Left lung (tissue), 10 donors: Measurements from ENCODE around the gene REM2. TPM values are rescaled to one million over a fixed set of nuclear protein-coding genes. Genes with fewer than 3 reads are reported as not detected.

Source experiments
- ATAC-seq: fragments of 200-7000 bp; cut with Tn5 transposase; one replicate; pipeline ENCODE4 v1.9.1; 2020; ENCODE audit warnings: moderate library complexity
- DNase-seq, 4 donors: peaks; one replicate each; pipeline ENCODE4 v3.0.0-alpha.2; 2013 to 2020
- H3K27ac ChIP-seq, 2 donors: fragments of 200-600 bp; sonication (generic) in 1 of 2; one replicate each; pipeline versions ENCODE4 v1.5.0 to v1.8.0; 2020 to 2021
- H3K27me3 ChIP-seq, 2 donors: fragments of 200-600 bp; sonication (generic) in 1 of 2; one replicate each; pipeline versions ENCODE4 v1.5.0 to v1.8.0; 2020 to 2021
- H3K36me3 ChIP-seq, 2 donors: fragments of 200-600 bp; sonication (generic) in 1 of 2; one replicate each; pipeline versions ENCODE4 v1.5.0 to v1.8.0; 2020 to 2021
- H3K4me1 ChIP-seq, 2 donors: fragments of 200-600 bp; one replicate each; pipeline ENCODE4 v1.8.0; 2021
- H3K4me3 ChIP-seq, 2 donors: fragments of 200-600 bp; sonication (generic) in 1 of 2; one replicate each; pipeline versions ENCODE4 v1.5.0 to v1.8.0; 2020 to 2021; ENCODE audit warnings: mild to moderate bottlenecking in 1 of 2
- H3K9me3 ChIP-seq, 2 donors: fragments of 200-600 bp; sonication (generic) in 1 of 2; one replicate each; pipeline versions ENCODE4 v1.5.0 to v1.8.0; 2020 to 2021
- intact Hi-C, 2 donors: fragments of 100-400 bp; cut with DNase I; formaldehyde crosslinking; loops; one replicate each; pipeline versions ENCODE4 v1.11.2 to v1.14.2; 2022
- polyA plus RNA-seq, 6 donors: library from polyadenylated mRNA; unstranded; fragments of 120-200 nt; gene quantifications; one replicate each; pipeline ENCODE4 v1.2.1, GENCODE V29; 2013; ENCODE audit not compliant: insufficient read length in 6 of 6
- total RNA-seq, 2 donors: library from RNA; stranded (reverse); fragmentation: NEBNext Ultra II Directional; extraction: Animal tissue kit (Norgen Biotek cat#: 25700); gene quantifications; one replicate each; pipeline ENCODE4 v1.2.1, GENCODE V29; 2021
- TF ChIP-seq, protein P1 (sequence below), 2 donors: fragments of 200-600 bp; sonication (generic) in 1 of 2; IDR thresholded peaks; one replicate each; pipeline versions ENCODE4 v1.5.0 to v1.8.0; 2021; ENCODE audit warnings: antibody characterized with exemption in 2 of 2
- donor health status: DM: no; HTN: yes; CAD: no.
- donor health status: DM: no; HTN: no; CAD: no.

Gene REM2
- total and polyA plus RNA-seq, 8 donors: 0.29 to 1.3 (median 0.83) TPM

GRCh38 chr14:22872033-22872832, 10.8 kb upstream of the REM2 start:
- peak overlapping the region; percentile 97 to 100 for H3K27ac ChIP-seq
- H3K4me3 ChIP-seq: peak overlapping the region; percentile 97 to 98
- no peaks in the 10 kb centered on the region for H3K9me3 ChIP-seq
- DNase-seq (peak; percentile 82 to 90 (median 84)), ATAC-seq (peak; percentile 78)
- peaks cover 8 to 37% of the 10 kb centered on the region in 2 donors for H3K4me1 ChIP-seq
- intact Hi-C loops: no loop called here
- H3K36me3 ChIP-seq: peaks cover 0 to 41% of the 10 kb centered on the region in 2 donors
- no peaks in the 10 kb centered on the region for H3K27me3 ChIP-seq
- TF ChIP-seq, protein P1, sequence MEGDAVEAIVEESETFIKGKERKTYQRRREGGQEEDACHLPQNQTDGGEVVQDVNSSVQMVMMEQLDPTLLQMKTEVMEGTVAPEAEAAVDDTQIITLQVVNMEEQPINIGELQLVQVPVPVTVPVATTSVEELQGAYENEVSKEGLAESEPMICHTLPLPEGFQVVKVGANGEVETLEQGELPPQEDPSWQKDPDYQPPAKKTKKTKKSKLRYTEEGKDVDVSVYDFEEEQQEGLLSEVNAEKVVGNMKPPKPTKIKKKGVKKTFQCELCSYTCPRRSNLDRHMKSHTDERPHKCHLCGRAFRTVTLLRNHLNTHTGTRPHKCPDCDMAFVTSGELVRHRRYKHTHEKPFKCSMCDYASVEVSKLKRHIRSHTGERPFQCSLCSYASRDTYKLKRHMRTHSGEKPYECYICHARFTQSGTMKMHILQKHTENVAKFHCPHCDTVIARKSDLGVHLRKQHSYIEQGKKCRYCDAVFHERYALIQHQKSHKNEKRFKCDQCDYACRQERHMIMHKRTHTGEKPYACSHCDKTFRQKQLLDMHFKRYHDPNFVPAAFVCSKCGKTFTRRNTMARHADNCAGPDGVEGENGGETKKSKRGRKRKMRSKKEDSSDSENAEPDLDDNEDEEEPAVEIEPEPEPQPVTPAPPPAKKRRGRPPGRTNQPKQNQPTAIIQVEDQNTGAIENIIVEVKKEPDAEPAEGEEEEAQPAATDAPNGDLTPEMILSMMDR (IDR thresholded peaks at IDR 0.05): peak; percentile 81 to 87

GRCh38 chr14:22872833-22873520, 10.0 kb upstream of the REM2 start:
- ATAC-seq: no peak
- peaks cover 8 to 37% of the 10 kb centered on the region in 2 donors for H3K4me1 ChIP-seq
- H3K4me3 ChIP-seq: peak overlapping the region; percentile 97 to 98
- intact Hi-C loops: no loop called here
- no peaks in the 10 kb centered on the region for H3K27me3 ChIP-seq
- H3K9me3 ChIP-seq: no peaks in the 10 kb centered on the region
- H3K27ac ChIP-seq: peak overlapping the region; percentile 97 to 100
- TF ChIP-seq, protein P1 (IDR thresholded peaks at IDR 0.05): no peak
- no peak for DNase-seq
- H3K36me3 ChIP-seq: peaks cover 0 to 48% of the 10 kb centered on the region in 2 donors

DNA sequence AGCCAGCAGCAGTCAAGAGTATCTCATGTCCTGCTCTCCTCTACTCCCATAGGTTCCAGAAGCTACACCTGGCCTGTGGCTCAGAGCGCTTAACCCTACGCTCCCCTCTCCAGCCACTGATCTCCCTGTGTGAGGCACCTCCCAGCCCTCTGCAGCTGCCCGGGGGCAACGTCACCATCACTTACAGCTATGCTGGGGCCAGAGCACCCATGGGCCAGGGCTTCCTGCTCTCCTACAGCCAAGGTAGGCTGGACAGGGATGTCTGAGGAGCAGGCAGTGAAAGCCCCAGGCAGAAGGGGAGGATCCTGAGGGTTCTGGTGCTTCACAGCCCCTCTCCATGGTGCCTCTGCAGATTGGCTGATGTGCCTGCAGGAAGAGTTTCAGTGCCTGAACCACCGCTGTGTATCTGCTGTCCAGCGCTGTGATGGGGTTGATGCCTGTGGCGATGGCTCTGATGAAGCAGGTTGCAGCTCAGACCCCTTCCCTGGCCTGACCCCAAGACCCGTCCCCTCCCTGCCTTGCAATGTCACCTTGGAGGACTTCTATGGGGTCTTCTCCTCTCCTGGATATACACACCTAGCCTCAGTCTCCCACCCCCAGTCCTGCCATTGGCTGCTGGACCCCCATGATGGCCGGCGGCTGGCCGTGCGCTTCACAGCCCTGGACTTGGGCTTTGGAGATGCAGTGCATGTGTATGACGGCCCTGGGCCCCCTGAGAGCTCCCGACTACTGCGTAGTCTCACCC, 7.8 kb upstream of the REM2 start:
- H3K4me1 ChIP-seq: peaks cover 8 to 29% of the 10 kb centered on the region in 2 donors
- no peaks in the 10 kb centered on the region for H3K9me3 ChIP-seq
- ATAC-seq (no peak), DNase-seq (no peak)
- peaks cover 0 to 67% of the 10 kb centered on the region in 2 donors for H3K36me3 ChIP-seq
- intact Hi-C loops: no loop called here
- no peak overlapping the region for H3K4me3 ChIP-seq
- no peak overlapping the region for H3K27ac ChIP-seq
- TF ChIP-seq, protein P1 (IDR thresholded peaks at IDR 0.05): no peak
- no peaks in the 10 kb centered on the region for H3K27me3 ChIP-seq

DNA sequence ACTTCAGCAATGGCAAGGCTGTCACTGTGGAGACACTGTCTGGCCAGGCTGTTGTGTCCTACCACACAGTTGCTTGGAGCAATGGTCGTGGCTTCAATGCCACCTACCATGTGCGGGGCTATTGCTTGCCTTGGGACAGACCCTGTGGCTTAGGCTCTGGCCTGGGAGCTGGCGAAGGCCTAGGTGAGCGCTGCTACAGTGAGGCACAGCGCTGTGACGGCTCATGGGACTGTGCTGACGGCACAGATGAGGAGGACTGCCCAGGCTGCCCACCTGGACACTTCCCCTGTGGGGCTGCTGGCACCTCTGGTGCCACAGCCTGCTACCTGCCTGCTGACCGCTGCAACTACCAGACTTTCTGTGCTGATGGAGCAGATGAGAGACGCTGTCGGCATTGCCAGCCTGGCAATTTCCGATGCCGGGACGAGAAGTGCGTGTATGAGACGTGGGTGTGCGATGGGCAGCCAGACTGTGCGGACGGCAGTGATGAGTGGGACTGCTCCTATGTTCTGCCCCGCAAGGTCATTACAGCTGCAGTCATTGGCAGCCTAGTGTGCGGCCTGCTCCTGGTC, 7.2 kb upstream of the REM2 start:
- TF ChIP-seq, protein P1 (IDR thresholded peaks at IDR 0.05): no peak
- Histone ChIP-seq H3K4me3 (no peak overlapping the region), H3K27me3 (no peaks in the 10 kb centered on the region), H3K36me3 (peaks cover 0 to 67% of the 10 kb centered on the region in 2 donors), H3K27ac (no peak overlapping the region), H3K4me1 (peaks cover 8 to 22% of the 10 kb centered on the region in 2 donors), H3K9me3 (no peaks in the 10 kb centered on the region)
- intact Hi-C loops: no loop called here
- DNase-seq (no peak), ATAC-seq (no peak)
